K562 (cell line): Measurements from ENCODE around the gene SQOR. TPM values are rescaled to one million over a fixed set of nuclear protein-coding genes. Genes with fewer than 3 reads are reported as not detected.

Experiments used
- ATAC-seq: fragments of 200-7000 bp; cut with Tn5 transposase; 3 replicates; pipeline ENCODE4 v1.9.1; 2020; ENCODE audit warnings: moderate library complexity
- BruUV-seq: library from RNA; stranded (reverse); fragments of 400-500 nt; replicated peaks from 2 replicates; lab custom pipeline; 2021; lab: Mats Ljungman, UMichigan
- CTCF ChIA-PET: fragments of 300-600 bp; formaldehyde crosslinking; extraction: SDS; loops from one replicate; lab custom pipeline; 2021; ENCODE audit warnings: low intra/inter-chr PET ratio; lab: Yijun Ruan, JAX
- POLR2A ChIA-PET: fragments of 300-600, 350-650 bp; sonication (Branson Sonifier 250); formaldehyde crosslinking; extraction: SDS; loops from one replicate; lab custom pipeline; 2021; ENCODE audit warnings: antibody characterized with exemption, inconsistent platforms; lab: Yijun Ruan, JAX
- DNase-seq, 4 experiments: peaks; one replicate each; pipeline versions ENCODE4 v3.0.0 to v3.0.0-alpha.2; 2011 to 2018; ENCODE audit warnings: low spot score in 3 of 4, mixed read lengths in 3 of 4; ENCODE audit errors: extremely low read depth in 1 of 4
- FAIRE-seq: peaks from 2 replicates; lab custom pipeline; 2011; peaks lifted over from hg19 to GRCh38; lab: Jason Lieb, UNC
- H2AFZ ChIP-seq: 2 replicates; pipeline ENCODE4 v1.6.0; 2011; ENCODE audit warnings: low read depth, low read length, control low read depth, inconsistent platforms
- H3K27ac ChIP-seq: fragments of 200-600 bp; 3 replicates; pipeline ENCODE4 v1.8.0; 2011; ENCODE audit warnings: low read depth, mild to moderate bottlenecking, control low read depth, inconsistent platforms, low read length, moderate library complexity, mixed read lengths; ENCODE audit errors: extremely low read depth
- H3K27me3 ChIP-seq, 2 experiments: fragments of 300-600 bp in 1 of 2; 2 replicates in 1 of 2; 3 replicates in 1 of 2; pipeline versions ENCODE4 v1.6.0 to v1.8.0; 2011; ENCODE audit warnings: inconsistent platforms in 2 of 2, low read length in 2 of 2, mild to moderate bottlenecking in 1 of 2, mixed read lengths in 1 of 2, moderate library complexity in 1 of 2; ENCODE audit not compliant: control insufficient read depth in 2 of 2, insufficient read depth in 2 of 2
- H3K36me3 ChIP-seq: fragments of 300-600 bp; 3 replicates; pipeline ENCODE4 v1.8.0; 2011; ENCODE audit warnings: mild to moderate bottlenecking, low read length, inconsistent platforms; ENCODE audit not compliant: control insufficient read depth, insufficient read depth
- H3K4me1 ChIP-seq, 2 experiments: fragments of 200-600 bp in 1 of 2; replicated peaks in 1 of 2; 2 replicates in 1 of 2; 3 replicates in 1 of 2; pipeline versions ENCODE4 v1.5.1 to v1.8.0; 2011; ENCODE audit warnings: inconsistent platforms in 2 of 2, low read length in 2 of 2, mild to moderate bottlenecking in 1 of 2, mixed read lengths in 1 of 2, moderate library complexity in 1 of 2; ENCODE audit not compliant: control insufficient read depth in 2 of 2, insufficient read depth in 2 of 2
- H3K4me2 ChIP-seq: 2 replicates; pipeline ENCODE4 v1.6.1; 2011; ENCODE audit warnings: low read length, control low read depth, inconsistent platforms, mixed read lengths; ENCODE audit not compliant: insufficient read depth
- H3K4me3 ChIP-seq: fragments of 200-600 bp; sonication (generic), shearing (Covaris generic); 2 replicates; pipeline ENCODE4 v1.5.1; 2016; ENCODE audit warnings: control low read depth, inconsistent platforms
- H3K79me2 ChIP-seq: fragments of 200-600 bp; 3 replicates; pipeline ENCODE4 v1.8.0; 2011; ENCODE audit warnings: low read length, inconsistent platforms; ENCODE audit not compliant: control insufficient read depth, insufficient read depth
- H3K9ac ChIP-seq, 2 experiments: 2 replicates each; pipeline versions ENCODE4 v1.6.0 to v1.6.1; 2011; ENCODE audit warnings: low read depth in 2 of 2, low read length in 2 of 2, control low read depth in 1 of 2, inconsistent platforms in 1 of 2, mild to moderate bottlenecking in 1 of 2, mixed read lengths in 1 of 2; ENCODE audit not compliant: insufficient read depth in 1 of 2
- H3K9me1 ChIP-seq: one replicate; pipeline ENCODE4 v1.6.0; 2011; ENCODE audit warnings: inconsistent platforms, mild to moderate bottlenecking, low read length, moderate library complexity; ENCODE audit not compliant: control insufficient read depth, insufficient read depth
- H3K9me3 ChIP-seq: replicated peaks from 2 replicates; pipeline ENCODE4 v1.5.1; 2011; ENCODE audit warnings: low read depth, low read length, inconsistent platforms; ENCODE audit not compliant: control insufficient read depth, insufficient read depth
- H4K20me1 ChIP-seq: replicated peaks from 2 replicates; pipeline ENCODE4 v1.6.1; 2011; ENCODE audit warnings: low read length, inconsistent platforms, mixed read lengths; ENCODE audit not compliant: control insufficient read depth, insufficient read depth
- ASH1L ChIP-seq: fragments of 450-650 bp; IDR thresholded peaks from 2 replicates; pipeline ENCODE4 v1.6.1; 2018; ENCODE audit warnings: borderline replicate concordance, mild to moderate bottlenecking, low read depth; ENCODE audit not compliant: partially characterized antibody
- BRD4 ChIP-seq: fragments of 200-600 bp; sonication (generic); IDR thresholded peaks from 2 replicates; pipeline ENCODE4 v1.6.1; 2017; ENCODE audit warnings: inconsistent platforms
- BRF1 ChIP-seq: IDR thresholded peaks from 3 replicates; pipeline ENCODE4 v1.6.1; 2011; ENCODE audit warnings: borderline replicate concordance, mild to moderate bottlenecking; ENCODE audit not compliant: insufficient read length; ENCODE audit errors: extremely low read depth
- ETS1 ChIP-seq: conservative IDR thresholded peaks from 2 replicates; pipeline ENCODE4 v1.6.1; 2011; ENCODE audit warnings: low read depth, mild to moderate bottlenecking, low read length; ENCODE audit not compliant: control insufficient read depth
- FOXK1 ChIP-seq: sonication (generic); formaldehyde crosslinking; IDR thresholded peaks from 2 replicates; pipeline ENCODE4 v1.8.0; 2022; ENCODE audit warnings: missing genetic modification reagents, mild to moderate bottlenecking, borderline replicate concordance
- GABPB1 ChIP-seq: sonication (generic); formaldehyde crosslinking; IDR thresholded peaks from 2 replicates; pipeline ENCODE4 v1.8.0; 2022; ENCODE audit warnings: mild to moderate bottlenecking, missing genetic modification reagents
- SAFB2 ChIP-seq: fragments of 200-400 bp; formaldehyde crosslinking; IDR thresholded peaks from 2 replicates; pipeline ENCODE4 v1.6.1; 2018; ENCODE audit warnings: borderline replicate concordance, low read length, low read depth, moderate library complexity; ENCODE audit not compliant: severe bottlenecking
- SREBF2 ChIP-seq: sonication (generic); formaldehyde crosslinking; IDR thresholded peaks from 2 replicates; pipeline ENCODE4 v1.4.0; 2020; ENCODE audit warnings: mild to moderate bottlenecking, missing genetic modification reagents
- TRIM25 ChIP-seq: fragments of 450-650 bp; IDR thresholded peaks from 2 replicates; pipeline ENCODE4 v1.7.0; 2016; ENCODE audit warnings: borderline replicate concordance
- ZFP1 ChIP-seq: fragments of 450-650 bp; formaldehyde crosslinking; IDR thresholded peaks from 2 replicates; pipeline ENCODE4 v1.4.0; 2020; ENCODE audit warnings: mild to moderate bottlenecking, mixed read lengths
- ZNF146 ChIP-seq: IDR thresholded peaks from one replicate; pipeline ENCODE4 v1.6.1; 2018; ENCODE audit warnings: missing compliant biosample characterization; ENCODE audit not compliant: unreplicated experiment
- ZNF274 ChIP-seq: IDR thresholded peaks from 2 replicates; pipeline ENCODE4 v1.6.1; 2011; ENCODE audit warnings: low read depth, mild to moderate bottlenecking, low read length, moderate library complexity, borderline replicate concordance
- ZNF75A ChIP-seq: fragments of 450-650 bp; formaldehyde crosslinking; IDR thresholded peaks from 2 replicates; pipeline ENCODE4 v1.4.0; 2020; ENCODE audit warnings: mild to moderate bottlenecking
- ZNF79 ChIP-seq: fragments of 250-450 bp; sonication (Bioruptor Pico); IDR thresholded peaks from 2 replicates; pipeline ENCODE4 v1.4.0; 2020; ENCODE audit warnings: low read depth, mild to moderate bottlenecking, moderate library complexity
- ZZZ3 ChIP-seq: fragments of 450-650 bp; IDR thresholded peaks from 2 replicates; pipeline ENCODE4 v1.6.1; 2016; ENCODE audit warnings: antibody characterized with exemption, mild to moderate bottlenecking, moderate library complexity
- in situ Hi-C: fragments of 300-500 bp; cut with MboI; formaldehyde crosslinking; loops from 4 replicates; pipeline ENCODE4 v1.15.0; 2018; ENCODE audit warnings: inconsistent platforms, mixed read lengths
- intact Hi-C: fragments of 100-400 bp; cut with micrococcal nuclease; formaldehyde crosslinking; loops from 2 replicates; pipeline ENCODE4 v1.14.2; 2022
- polyA plus RNA-seq, 8 experiments: library from polyadenylated mRNA; depleted of rRNA in 4 of 8; stranded (reverse) in 5 of 8; unstranded in 3 of 8; fragments of >200 nt; fragmentation: Nextera tagmentation in 2 of 8; fragmentation: Illumina TruSeq in 1 of 8; extraction: Ambion mirVana in 2 of 8; extraction: Trizol in 1 of 8; gene quantifications; 2 replicates each; pipeline versions ENCODE4 v1.2.1 to v1.2.3, GENCODE V29; 2011 to 2014; ENCODE audit warnings: inconsistent platforms in 1 of 8, missing spikeins in 1 of 8
- total RNA-seq, 7 experiments: library from RNA; depleted of rRNA in 6 of 7; stranded (reverse); fragments of >200 nt in 6 of 7; fragmentation: Illumina TruSeq in 2 of 7; extraction: Trizol in 2 of 7; gene quantifications; 2 replicates each; pipeline versions ENCODE4 v1.2.1 to v1.2.3, GENCODE V29; 2011 to 2021; ENCODE audit warnings: low replicate concordance in 1 of 7

The SQOR gene
- total and polyA plus RNA-seq, 9 of the 15 experiments (the other 6 are each of a cell fraction or from before 2014, with no cell fraction given): 0.32 to 1.6 (median 1.1) TPM

GRCh38 chr15:45720183-45720582 lies 85.4 kb downstream of the SQOR start:
- Histone ChIP-seq H3K9me3 (no peaks in the 10 kb centered on the region), H3K4me3 (no peak overlapping the region), H3K4me2 (no peak overlapping the region), H3K27me3 (no peaks in the 10 kb centered on the region), H3K9ac (no peak overlapping the region), H3K4me1 (peaks cover 0 to 2% of the 10 kb centered on the region in 2 experiments; a peak in 2 of 5 replicates), H2AFZ (no peak overlapping the region), H3K9me1 (no peaks in the 10 kb centered on the region), H3K36me3 (no peaks in the 10 kb centered on the region), H3K79me2 (no peaks in the 10 kb centered on the region), H3K27ac (no peak overlapping the region), H4K20me1 (no peaks in the 10 kb centered on the region)
- FAIRE-seq (no peak), DNase-seq (no peak), ATAC-seq (no peak)
- in situ Hi-C loops (no loop called here), intact Hi-C loops (no loop called here)
- ChIA-PET CTCF (no interaction called here), POLR2A (interaction anchor here (0.6 to 0.9 kb wide), 2 partner anchors 76 to 339 kb away, joined by 3 to 4 read pairs; no protein-coding TSS in a partner anchor)
- TF ChIP-seq FOXK1 (CRISPR knock-in tag) (no peak), ZNF146 (no peak), ZNF75A (CRISPR knock-in tag) (no peak), BRD4 (no peak), ZZZ3 (no peak), ZFP1 (no peak), ZNF274 (no peak), GABPB1 (no peak), ASH1L (no peak), ETS1 (no peak), TRIM25 (no peak), SAFB2 (no peak), SREBF2 (no peak), BRF1 (no peak), ZNF79 (no peak)
- no TSS peak for BruUV-seq
